ENCODE measurements around the gene ACSF3. TPM values are rescaled to one million over a fixed set of nuclear protein-coding genes. Genes with fewer than 3 reads are reported as not detected.

Gene ACSF3
- total and polyA plus RNA-seq, 2 of the 4 experiments (the other 2 are of a cell fraction) = 9.5 to 14.2 TPM

DNA sequence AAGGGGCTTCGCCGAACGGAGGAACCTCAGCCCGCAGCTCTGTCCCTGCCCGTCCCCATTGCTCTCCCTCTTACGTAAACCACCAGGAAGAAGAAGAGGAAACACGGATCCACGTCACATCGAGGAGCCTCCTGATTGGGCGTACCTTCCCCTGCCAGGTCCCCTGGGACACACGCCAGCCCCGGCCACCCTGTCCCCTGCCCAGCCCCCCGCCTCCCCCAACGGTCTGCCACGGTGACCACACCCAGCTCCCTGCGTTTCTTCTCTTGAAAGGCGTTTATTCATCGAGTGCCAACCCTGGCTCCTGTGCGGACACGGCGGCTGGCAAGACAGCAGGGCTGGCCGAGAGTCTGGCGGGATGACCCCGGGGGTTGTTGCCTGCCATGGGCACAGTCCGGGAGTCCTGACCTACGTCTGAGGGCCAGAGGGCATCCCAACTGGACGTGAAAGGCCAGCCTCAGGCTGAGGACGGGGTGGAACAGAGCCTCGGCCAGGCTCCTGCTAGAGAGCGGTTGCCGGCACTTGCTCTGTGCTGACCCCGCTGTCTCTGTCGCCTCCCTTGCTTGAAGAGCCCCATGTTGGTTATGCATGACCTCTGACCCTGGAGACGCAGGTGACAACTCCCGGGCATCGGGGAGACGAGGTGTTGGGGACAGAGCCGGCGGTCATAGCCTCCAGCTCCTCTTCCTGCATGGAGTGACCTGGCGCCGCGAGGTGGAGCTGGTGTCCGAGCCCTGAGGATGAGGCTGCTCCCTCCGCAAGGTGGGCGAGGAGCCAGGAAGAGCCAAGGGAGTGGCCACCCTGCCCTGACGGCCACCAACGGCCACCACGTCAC is 40.5 kb upstream of the ACSF3 start:
- no peak overlapping the region for H2BK120ac ChIP-seq (ENCODE audit: low read depth, low read length)
- H3K79me1 ChIP-seq (ENCODE audit: low read depth in 1 of 2, low read length in 2 of 2) = no peaks in the 10 kb centered on the region
- H3K18ac ChIP-seq (ENCODE audit: low read depth, low read length) = no peak overlapping the region
- dilution Hi-C loops (cut with HindIII; ENCODE audit: low sequenced_read_pairs, unreplicated experiment) (no loop called here), intact Hi-C loops (cut with micrococcal nuclease) (no loop called here), in situ Hi-C loops (cut with MboI; ENCODE audit: low sequenced_read_pairs) (no loop called here)
- peak overlapping the region; percentile 26; the same call in 1 of the 2 replicates for H3K4me3 ChIP-seq (ENCODE audit: insufficient read depth, low read depth, low read length)
- H4K5ac ChIP-seq (ENCODE audit: low read depth, low read length) = no peak overlapping the region
- H3K27ac ChIP-seq (ENCODE audit: insufficient read depth, low read length) = no peak overlapping the region; the same call in 1 of the 2 replicates
- no peaks in the 10 kb centered on the region for H3K4me1 ChIP-seq (ENCODE audit: control insufficient read depth, insufficient read depth, low read length)
- no peak overlapping the region for H2BK20ac ChIP-seq (ENCODE audit: low read depth, low read length)
- no peak overlapping the region for H3K9ac ChIP-seq (ENCODE audit: low read depth, low read length)
- ChIA-PET CTCF (no interaction called here), POLR2A (ENCODE audit: unreplicated experiment) (no interaction called here)
- ATAC-seq (ENCODE audit: low read depth) = peak; percentile 54; the same call in 1 of the 2 replicates
- H2BK15ac ChIP-seq (ENCODE audit: low read depth, low read length) = no peak overlapping the region
- no peak overlapping the region for H2AK9ac ChIP-seq (replicated peaks; ENCODE audit: low read depth, low read length, poor library complexity)
- no peaks in the 10 kb centered on the region for H3K36me3 ChIP-seq (ENCODE audit: control insufficient read depth, insufficient read depth, low read length)
- H4K91ac ChIP-seq (ENCODE audit: insufficient read depth, low read depth, low read length) = no peak overlapping the region
- no peak overlapping the region for H3K23ac ChIP-seq (ENCODE audit: low read depth, low read length)
- 60% methylated on average over 29 of the region's 48 CpGs; no CpG with 5 or more reads in 1 of the 2 experiments for WGBS, 2 experiments (ENCODE audit: extremely low coverage in 2 of 2, insufficient read length in 1 of 2)
- no peak overlapping the region for H2AK5ac ChIP-seq (ENCODE audit: low read depth, low read length)
- peak overlapping the region; percentile 78 for H2AFZ ChIP-seq (replicated peaks; ENCODE audit: low read length, poor library complexity)
- no peaks in the 10 kb centered on the region for H3K9me1 ChIP-seq (ENCODE audit: insufficient read depth, low read length)
- H3K14ac ChIP-seq (replicated peaks; ENCODE audit: low read depth, low read length) = no peak overlapping the region
- no TSS peak for BruUV-seq (replicated peaks)
- TF ChIP-seq NFE2L2 (IDR thresholded peaks at IDR 0.05; ENCODE audit: low read depth, low read length) = no peak
- TF ChIP-seq CEBPB (IDR thresholded peaks at IDR 0.05; ENCODE audit: low read depth, low read length) = no peak
- no peak for TF ChIP-seq CHD1 (IDR thresholded peaks at IDR 0.05; ENCODE audit: low read depth, low read length)
- no peak for TF ChIP-seq CTCF (conservative IDR thresholded peaks at IDR 0.05; ENCODE audit: low read depth, low read length)
- TF ChIP-seq USF2 (IDR thresholded peaks at IDR 0.05; ENCODE audit: low read depth, low read length) = no peak
- no peak for TF ChIP-seq RAD21 (IDR thresholded peaks at IDR 0.05; ENCODE audit: low read length)
- no peak for TF ChIP-seq MAZ (IDR thresholded peaks at IDR 0.05; ENCODE audit: borderline replicate concordance, low read depth, low read length)
- TF ChIP-seq BHLHE40 (IDR thresholded peaks at IDR 0.05; ENCODE audit: low read depth, low read length) = no peak
- TF ChIP-seq RFX5 (IDR thresholded peaks at IDR 0.05; ENCODE audit: low read depth, low read length) = no peak
- no peak for TF ChIP-seq MXI1 (IDR thresholded peaks at IDR 0.05; ENCODE audit: borderline replicate concordance, low read depth, low read length)
- TF ChIP-seq FOS (IDR thresholded peaks at IDR 0.05; ENCODE audit: low read depth, low read length) = no peak
- TF ChIP-seq RCOR1 (IDR thresholded peaks at IDR 0.05; ENCODE audit: insufficient replicate concordance, low read length) = no peak
- TF ChIP-seq ELK1 (IDR thresholded peaks at IDR 0.05; ENCODE audit: borderline replicate concordance, low read depth, low read length) = no peak
- TF ChIP-seq MAFK (IDR thresholded peaks at IDR 0.05; ENCODE audit: low read depth, low read length) = no peak
- peaks cover 30% of the 10 kb centered on the region for H3K27me3 ChIP-seq (ENCODE audit: control insufficient read depth, insufficient read depth, low read length)
- H2BK5ac ChIP-seq (ENCODE audit: low read depth, low read length, poor library complexity, severe bottlenecking) = no peak overlapping the region
- H3K4me2 ChIP-seq (ENCODE audit: low read depth, low read length) = peak overlapping the region; percentile 45; the same call in 1 of the 2 replicates
- H3K9me3 ChIP-seq (ENCODE audit: control insufficient read depth, insufficient read depth, low read length) = no peaks in the 10 kb centered on the region
- no peak overlapping the region for H3K56ac ChIP-seq (ENCODE audit: extremely low read depth, insufficient read depth, low read length)
- no peak overlapping the region for H3K4ac ChIP-seq (ENCODE audit: low read depth, low read length)
- no peaks in the 10 kb centered on the region; the same call in 1 of the 2 replicates for H4K20me1 ChIP-seq (ENCODE audit: insufficient read depth, low read length)
- peak; percentile 2 for DNase-seq
- H4K8ac ChIP-seq (ENCODE audit: low read depth in 2 of 2, low read length in 2 of 2) = no peak overlapping the region
